ENCODE data around the gene SIGLEC12.

- TF ChIP-seq CTCF (IDR thresholded peaks at IDR 0.05 in 8 of 11, conservative IDR thresholded peaks at IDR 0.05 in 3 of 11) = no peak
- no peak for TF ChIP-seq POLR2AphosphoS5 (IDR thresholded peaks at IDR 0.05)
Measured at GRCh38 chr19:51530616-51531015, 29.0 kb upstream of the SIGLEC12 start.
